SJSA1 (cell line): ENCODE results near the gene YEATS2. TPM values are rescaled to one million over a fixed set of nuclear protein-coding genes. Genes with fewer than 3 reads are reported as not detected.
"Not testable (repeated sequence)": the region's sequence is repeated elsewhere in the genome, so short reads cannot be mapped to it uniquely, and the experiment has no call there.

ENCODE experiments used
- DNase-seq, 2 experiments: peaks; one replicate each; pipeline ENCODE4 v3.0.0-alpha.2; 2015 to 2020; ENCODE audit warnings: low spot score in 2 of 2, low read depth in 1 of 2
- H3K27ac ChIP-seq: fragments of 250-450 bp; sonication (Bioruptor Pico); 2 replicates; pipeline ENCODE4 v1.5.1; 2020; ENCODE audit warnings: mild to moderate bottlenecking, moderate library complexity
- H3K27me3 ChIP-seq: fragments of 250-450 bp; sonication (Bioruptor Pico); replicated peaks from 2 replicates; pipeline ENCODE4 v1.5.1; 2020; ENCODE audit warnings: mild to moderate bottlenecking, moderate library complexity
- H3K36me3 ChIP-seq: fragments of 250-450 bp; sonication (Bioruptor Pico); 2 replicates; pipeline ENCODE4 v1.5.1; 2020; ENCODE audit warnings: mild to moderate bottlenecking
- H3K4me1 ChIP-seq: fragments of 250-450 bp; sonication (Bioruptor Pico); replicated peaks from 2 replicates; pipeline ENCODE4 v1.6.1; 2021; ENCODE audit warnings: mild to moderate bottlenecking
- H3K4me3 ChIP-seq: fragments of 250-450 bp; sonication (Bioruptor Pico); 2 replicates; pipeline ENCODE4 v1.5.1; 2020; ENCODE audit warnings: mild to moderate bottlenecking
- H3K9me3 ChIP-seq: fragments of 250-450 bp; sonication (Bioruptor Pico); replicated peaks from 2 replicates; pipeline ENCODE4 v1.5.1; 2020; ENCODE audit warnings: mild to moderate bottlenecking
- total RNA-seq: library from RNA; depleted of rRNA; stranded (reverse); fragments of >200 nt; shearing (Covaris generic); gene quantifications from 2 replicates; pipeline ENCODE4 v1.2.3, GENCODE V29; 2014; rRNA removed

The YEATS2 gene
- total RNA-seq: 14.9 and 20.0 TPM in 2 replicates

GRCh38 chr3:183697610-183698317 is at the start of gene YEATS2:
TSS of gene YEATS2 (plus strand) at chr3:183697797. CDS start at chr3:183715163, 17,366 bp downstream.
- H3K4me1 ChIP-seq: peaks cover 4% of the 10 kb centered on the region; the same call in 1 of the 2 replicates
- no peaks in the 10 kb centered on the region for H3K27me3 ChIP-seq
- DNase-seq: peak; percentile 57 to 71
- peaks cover 6% of the 10 kb centered on the region for H3K36me3 ChIP-seq
- peak within 1 kb of the TSS; percentile 100 for H3K4me3 ChIP-seq
- H3K27ac ChIP-seq: peak within 1 kb of the TSS; percentile 87
- H3K9me3 ChIP-seq: 0 out of 2 replicates have a peak, but pooled peaks cover 2% of the 10 kb centered on the region

GRCh38 chr3:183650554-183650953 is 47.0 kb upstream of the YEATS2 start:
- Histone ChIP-seq H3K27me3 (no peaks in the 10 kb centered on the region), H3K4me1 (no peaks in the 10 kb centered on the region), H3K27ac (no peak overlapping the region), H3K36me3 (no peaks in the 10 kb centered on the region), H3K9me3 (peaks cover 21% of the 10 kb centered on the region), H3K4me3 (no peak overlapping the region)
- no peak for DNase-seq

DNA sequence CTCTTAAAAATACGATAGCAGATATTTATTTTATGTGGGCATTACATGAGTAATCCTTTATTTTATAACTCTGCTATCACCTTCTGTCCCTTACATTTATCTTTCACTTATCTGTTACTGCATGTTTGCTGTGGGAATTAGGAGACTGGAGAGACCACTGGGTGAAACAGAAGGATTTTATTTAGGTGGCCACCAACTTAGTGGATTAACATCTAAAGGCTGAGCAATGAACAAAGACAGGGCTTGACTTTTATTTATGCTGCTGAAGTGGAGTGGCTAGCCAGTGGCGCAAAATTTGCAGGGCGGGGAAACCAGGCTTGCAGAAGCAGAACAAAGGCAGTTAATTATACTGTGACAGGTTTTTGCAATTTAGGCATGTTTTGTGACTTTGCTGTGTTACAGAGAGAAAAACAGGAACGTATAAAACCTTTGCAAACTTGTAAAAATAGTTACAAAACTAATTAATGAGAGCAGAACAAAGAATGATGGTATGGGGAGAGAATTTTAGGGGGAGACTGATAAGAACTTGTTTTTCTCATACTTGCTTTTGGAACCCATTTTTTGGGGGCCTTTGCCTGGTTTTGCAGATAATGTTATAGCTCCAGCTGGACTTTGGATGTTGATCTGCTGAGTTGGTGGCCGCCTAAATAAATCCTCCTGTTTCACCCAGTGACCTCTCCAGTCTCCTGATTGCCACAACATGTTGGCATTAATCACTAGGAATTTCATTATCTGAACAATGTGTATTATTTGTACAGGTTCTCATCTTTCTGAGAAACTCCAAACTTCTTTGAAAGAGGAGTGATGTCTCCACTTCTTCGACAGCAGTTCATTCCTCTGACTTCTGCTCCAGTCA is 44.2 kb upstream of the YEATS2 start:
- H3K36me3 ChIP-seq: no peaks in the 10 kb centered on the region
- no peak overlapping the region for H3K27ac ChIP-seq
- DNase-seq: peak in 1 of 2 experiments; percentile 10
- no peak overlapping the region for H3K4me3 ChIP-seq
- peaks cover 21% of the 10 kb centered on the region for H3K9me3 ChIP-seq
- no peaks in the 10 kb centered on the region for H3K27me3 ChIP-seq
- H3K4me1 ChIP-seq: no peaks in the 10 kb centered on the region

DNA sequence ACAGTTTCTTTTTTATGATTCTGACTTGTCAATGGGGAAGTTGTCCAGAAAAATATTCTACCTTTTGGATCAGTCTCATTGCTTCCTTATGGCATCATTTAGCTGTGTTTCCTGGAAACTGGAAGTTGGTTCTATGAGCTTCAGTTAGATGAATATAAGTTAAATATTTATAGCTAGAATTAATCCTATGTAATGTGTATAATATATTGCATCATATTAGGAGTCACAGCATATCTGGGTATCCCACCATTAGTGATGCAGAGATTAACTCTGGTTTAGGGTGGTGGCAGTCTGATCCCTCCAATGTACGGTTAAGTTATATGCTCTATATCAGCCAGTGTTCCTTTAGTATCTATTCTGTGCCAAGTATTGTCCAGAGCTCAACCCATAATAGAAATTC is 42.9 kb upstream of the YEATS2 start:
- Histone ChIP-seq H3K9me3 (peaks cover 21% of the 10 kb centered on the region), H3K27me3 (no peaks in the 10 kb centered on the region), H3K27ac (no peak overlapping the region), H3K36me3 (no peaks in the 10 kb centered on the region), H3K4me1 (no peaks in the 10 kb centered on the region), H3K4me3 (no peak overlapping the region)
- no peak for DNase-seq

GRCh38 chr3:183662099-183662498 is 35.5 kb upstream of the YEATS2 start:
- no peak for DNase-seq
- Histone ChIP-seq H3K4me1 (peaks cover 10% of the 10 kb centered on the region), H3K27me3 (no peaks in the 10 kb centered on the region), H3K9me3 (no peaks in the 10 kb centered on the region), H3K4me3 (no peak overlapping the region), H3K36me3 (no peaks in the 10 kb centered on the region), H3K27ac (no peak overlapping the region)

DNA sequence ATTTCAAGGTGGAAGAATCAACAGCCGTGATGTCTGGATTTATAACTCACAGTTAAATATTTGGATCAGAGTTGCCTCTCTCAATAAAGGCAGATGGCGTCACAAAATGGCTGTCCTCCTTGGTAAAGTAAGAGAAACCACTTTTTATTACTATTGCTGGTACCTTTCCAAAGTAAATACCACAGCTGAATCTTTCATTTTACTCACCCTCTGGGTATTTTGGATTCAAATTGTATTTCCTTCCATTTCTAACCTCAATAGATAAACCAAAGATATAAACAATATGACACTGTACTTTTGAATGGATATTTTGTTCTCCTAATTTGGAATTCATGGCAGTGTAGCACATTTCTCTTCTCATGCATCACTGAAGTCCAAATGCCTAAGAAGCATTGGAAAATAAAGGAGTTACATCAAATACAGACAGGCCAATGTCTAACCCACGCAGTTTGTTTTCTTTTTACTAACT is 32.6 kb upstream of the YEATS2 start:
- Histone ChIP-seq H3K4me3 (no peak overlapping the region), H3K36me3 (no peaks in the 10 kb centered on the region), H3K4me1 (peaks cover 10% of the 10 kb centered on the region), H3K9me3 (no peaks in the 10 kb centered on the region), H3K27me3 (no peaks in the 10 kb centered on the region), H3K27ac (peak overlapping the region; percentile 63)
- DNase-seq: peak; percentile 59 to 92

GRCh38 chr3:183680061-183680460 is 17.5 kb upstream of the YEATS2 start:
- Histone ChIP-seq H3K36me3 (no peaks in the 10 kb centered on the region), H3K27ac (no peak overlapping the region), H3K27me3 (no peaks in the 10 kb centered on the region), H3K4me1 (no peaks in the 10 kb centered on the region), H3K4me3 (no peak overlapping the region), H3K9me3 (no peaks in the 10 kb centered on the region)
- DNase-seq: no peak

GRCh38 chr3:183687705-183688104 is 9.9 kb upstream of the YEATS2 start:
- DNase-seq: no peak
- H3K27me3 ChIP-seq: no peaks in the 10 kb centered on the region
- no peaks in the 10 kb centered on the region for H3K36me3 ChIP-seq
- no peak overlapping the region for H3K4me3 ChIP-seq
- no peak overlapping the region for H3K27ac ChIP-seq
- no peaks in the 10 kb centered on the region for H3K4me1 ChIP-seq
- no peaks in the 10 kb centered on the region for H3K9me3 ChIP-seq

DNA sequence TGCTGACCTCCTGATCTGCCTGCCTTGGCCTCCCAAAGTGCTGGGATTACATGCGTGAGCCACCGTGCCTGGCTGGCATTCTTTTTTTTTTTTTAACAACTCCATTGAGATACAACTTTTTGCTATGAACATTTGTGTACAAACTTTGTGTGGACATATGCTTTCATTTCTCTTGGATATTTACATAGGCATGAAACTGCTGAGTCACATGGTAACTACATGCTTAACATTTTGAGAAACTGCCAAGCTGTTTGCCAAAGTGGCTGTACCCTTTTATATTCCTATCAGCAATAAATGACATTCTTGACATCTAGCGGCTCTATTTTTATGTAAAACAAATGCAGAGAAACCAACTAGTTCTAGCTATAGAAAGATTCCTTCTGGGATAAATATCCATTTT is 8.7 kb upstream of the YEATS2 start:
- Histone ChIP-seq H3K27me3 (no peaks in the 10 kb centered on the region), H3K9me3 (no peaks in the 10 kb centered on the region), H3K4me3 (no peak overlapping the region), H3K36me3 (no peaks in the 10 kb centered on the region), H3K4me1 (no peaks in the 10 kb centered on the region), H3K27ac (no peak overlapping the region)
- DNase-seq: no peak

GRCh38 chr3:183689621-183690020 is 8.0 kb upstream of the YEATS2 start:
- not testable (repeated sequence) for H3K36me3 ChIP-seq, H3K4me3 ChIP-seq, DNase-seq, H3K4me1 ChIP-seq, H3K27ac ChIP-seq, H3K27me3 ChIP-seq, H3K9me3 ChIP-seq

- no peak for DNase-seq
- Histone ChIP-seq H3K27ac (no peak overlapping the region), H3K9me3 (no peaks in the 10 kb centered on the region), H3K4me1 (no peaks in the 10 kb centered on the region), H3K36me3 (no peaks in the 10 kb centered on the region), H3K27me3 (no peaks in the 10 kb centered on the region), H3K4me3 (no peak overlapping the region)
These were observed 7.1 kb upstream of the YEATS2 start for GRCh38 chr3:183690402-183690995.

DNA sequence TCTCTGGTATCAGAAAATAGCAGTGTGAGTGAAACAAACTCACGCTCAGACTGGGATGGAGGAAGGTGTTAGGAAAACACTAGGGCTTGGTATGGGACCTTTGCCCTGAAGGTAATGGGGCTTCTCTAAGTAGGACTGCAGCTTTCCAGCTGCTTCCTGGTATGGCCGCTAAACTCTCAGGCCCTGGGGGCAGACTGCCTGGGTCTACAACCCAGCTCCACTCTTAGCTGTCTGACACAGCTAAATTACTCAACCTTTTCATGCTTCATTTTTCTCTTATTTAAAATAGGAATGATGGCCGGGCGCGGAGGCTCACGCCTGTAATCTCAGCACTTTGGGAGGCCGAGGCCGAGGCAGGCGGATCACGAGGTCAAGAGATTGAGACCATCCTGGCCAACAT is 5.2 kb upstream of the YEATS2 start:
- Histone ChIP-seq H3K36me3 (no peaks in the 10 kb centered on the region), H3K27ac (no peak overlapping the region), H3K9me3 (no peaks in the 10 kb centered on the region), H3K4me3 (no peak overlapping the region), H3K27me3 (no peaks in the 10 kb centered on the region), H3K4me1 (peaks cover 4% of the 10 kb centered on the region; the same call in 1 of the 2 replicates)
- no peak for DNase-seq

GRCh38 chr3:183695569-183696364 is 1.8 kb upstream of the YEATS2 start:
- Histone ChIP-seq H3K4me1 (peaks cover 4% of the 10 kb centered on the region; the same call in 1 of the 2 replicates), H3K36me3 (peaks cover 6% of the 10 kb centered on the region), H3K4me3 (no peak overlapping the region), H3K27ac (no peak overlapping the region), H3K9me3 (0 out of 2 replicates have a peak, but pooled peaks cover 2% of the 10 kb centered on the region), H3K27me3 (no peaks in the 10 kb centered on the region)
- no peak for DNase-seq
